GM21367 (cell line): ENCODE measurements around the gene RGCC.

Source experiments
- ATAC-seq: cut with Tn5 transposase; IDR thresholded peaks from one replicate; pipeline ENCODE4 v1.9.1; 2021; ENCODE audit not compliant: unreplicated experiment

RGCC gene

DNA sequence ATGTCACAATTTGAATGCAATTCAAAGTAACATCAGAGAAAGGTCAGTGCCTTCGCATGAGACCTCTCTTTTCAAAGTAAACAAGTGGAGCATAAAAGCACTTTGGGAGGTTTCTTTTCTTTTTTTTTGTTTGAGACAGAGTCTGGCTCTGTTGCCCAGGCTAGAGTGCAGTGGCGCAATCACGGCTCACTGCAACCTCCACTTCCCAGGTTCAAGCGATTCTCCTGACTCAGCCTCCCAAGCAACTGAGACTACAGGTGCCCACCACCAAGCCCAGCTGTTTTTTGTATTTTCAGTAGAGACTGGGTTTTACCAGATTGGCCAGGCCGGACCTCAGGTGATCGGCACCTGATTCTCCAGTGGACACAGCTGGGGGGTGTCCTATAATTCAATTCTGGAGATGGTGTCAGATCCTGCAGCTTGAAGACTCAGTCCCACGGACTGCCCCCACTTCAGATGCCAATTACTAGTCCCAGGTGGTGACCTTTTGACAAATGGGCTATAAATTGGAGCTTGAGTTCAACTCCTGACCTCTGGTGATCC, 57.6 kb downstream of the RGCC start:
- ATAC-seq = no peak

DNA sequence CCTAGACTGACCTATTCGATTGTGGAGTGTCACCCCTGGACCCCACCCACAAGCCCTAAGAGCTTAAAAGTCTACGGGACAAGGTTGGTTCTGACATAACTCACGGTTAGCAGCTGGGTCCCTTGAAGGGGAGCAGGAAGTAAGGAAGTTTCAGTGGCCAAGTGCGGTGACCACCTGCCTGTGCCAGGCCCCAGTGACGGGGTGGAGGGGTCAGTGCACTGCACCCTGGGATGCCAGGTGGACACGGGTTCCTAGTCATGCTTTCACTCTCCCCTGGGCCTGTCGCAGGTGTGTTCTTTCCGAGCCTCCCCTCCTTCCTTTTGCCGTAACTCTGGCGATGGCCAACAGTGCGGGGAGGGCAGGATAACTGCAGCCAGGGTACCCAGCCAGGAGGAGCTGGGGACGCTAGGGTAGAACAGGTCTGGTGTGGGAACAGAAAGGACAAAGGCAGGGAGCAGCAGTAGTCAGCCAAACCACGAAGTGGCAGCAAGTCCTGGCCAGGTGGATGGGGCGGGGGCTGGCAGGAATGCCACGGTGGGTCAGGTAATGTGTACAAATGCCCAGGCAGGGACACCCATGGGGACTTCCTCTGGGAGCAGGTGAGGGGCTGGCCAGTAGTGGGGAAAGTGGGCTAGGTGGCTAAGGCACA, 58.3 kb downstream of the RGCC start:
- ATAC-seq = no peak

DNA sequence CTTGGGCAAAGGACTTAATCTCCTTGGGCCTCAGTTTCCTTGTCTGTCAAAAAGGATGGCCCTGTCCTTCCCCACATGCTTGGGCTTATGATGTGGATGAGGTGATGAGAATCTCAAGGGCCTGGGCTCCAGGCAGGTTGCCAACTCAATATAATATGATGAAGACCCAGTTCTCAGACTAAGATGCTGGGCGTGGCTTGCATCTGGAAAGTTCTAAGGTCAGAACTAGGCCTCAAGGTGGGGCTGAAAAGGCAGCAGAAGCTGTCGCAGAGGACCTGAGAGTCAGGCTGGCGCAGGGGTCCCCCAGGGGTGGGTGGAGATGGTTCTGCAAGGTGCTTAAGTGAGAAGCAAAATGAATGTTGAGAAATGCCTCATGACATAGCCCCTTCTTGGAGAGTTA, 58.8 kb downstream of the RGCC start:
- ATAC-seq = no peak

DNA sequence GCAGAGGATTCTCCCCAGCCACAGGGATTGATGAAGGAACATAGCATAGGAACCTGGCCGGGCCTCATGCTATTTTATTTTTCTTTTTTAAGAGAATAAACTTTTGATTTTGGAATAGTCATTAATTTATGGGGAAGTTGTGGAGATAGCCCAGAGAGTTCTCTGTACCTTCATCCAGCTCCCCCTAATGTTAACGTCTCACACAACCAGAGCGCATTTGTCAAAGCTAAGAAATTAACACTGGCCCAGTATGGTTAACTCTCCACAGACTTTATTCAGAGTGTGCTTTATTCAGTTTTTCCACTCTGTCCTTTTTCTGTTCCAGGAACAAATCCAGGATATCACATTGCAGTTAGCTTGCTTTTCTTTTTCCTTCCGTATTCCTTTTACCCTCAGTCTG, 59.4 kb downstream of the RGCC start:
- ATAC-seq = no peak

DNA sequence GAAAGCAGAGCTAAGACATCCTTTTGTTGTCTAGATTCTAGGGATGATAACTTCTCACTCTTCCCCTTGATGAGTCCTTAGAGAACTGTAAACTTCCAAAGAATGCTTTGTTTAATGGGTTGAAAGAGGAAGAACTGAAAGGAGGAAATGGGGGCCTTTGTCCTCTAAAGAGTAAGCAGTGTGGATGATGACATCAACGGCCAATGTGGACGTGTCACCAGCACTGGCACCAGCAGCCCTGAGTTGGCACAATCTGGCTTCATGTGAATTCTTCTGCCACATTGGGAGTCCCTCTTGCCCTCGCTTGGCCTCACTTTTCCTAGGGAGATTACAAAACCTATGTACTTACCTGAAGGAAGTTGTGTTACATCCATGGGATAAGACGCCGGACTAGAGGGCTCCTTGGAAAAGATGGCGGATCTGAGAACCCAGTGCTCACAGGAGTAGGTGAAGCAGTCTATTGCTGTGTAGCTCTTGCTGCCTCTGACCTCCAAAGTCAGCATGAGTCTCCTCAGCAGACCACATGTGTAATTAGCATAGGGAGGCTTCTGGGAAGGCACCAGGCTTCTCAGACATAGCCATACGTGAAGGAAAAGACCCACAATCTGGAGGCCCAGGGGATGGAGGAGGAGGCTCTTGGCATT, 62.8 kb downstream of the RGCC start:
- no peak for ATAC-seq
